Spinal cord (tissue), 10 donors: Measurements from ENCODE around the gene WDR89. TPM values are rescaled to one million over a fixed set of nuclear protein-coding genes. Genes with fewer than 3 reads are reported as not detected.
A peak's percentile ranks its signal among the peaks of the same experiment; 100 is the strongest.

Source experiments
- DNase-seq, 6 donors: peaks; one replicate each; pipeline versions ENCODE4 v3.0.0 to v3.0.0-alpha.2; 2013 to 2015; ENCODE audit warnings: low spot score in 6 of 6, low read depth in 4 of 6
- H3K27ac ChIP-seq: one replicate; pipeline ENCODE4 v1.5.1; 2013; ENCODE audit warnings: low read depth, low read length, control low read depth
- H3K27me3 ChIP-seq: one replicate; pipeline ENCODE4 v1.6.1; 2013; ENCODE audit warnings: low read length; ENCODE audit not compliant: control insufficient read depth, insufficient read depth
- H3K36me3 ChIP-seq: one replicate; pipeline ENCODE4 v1.6.1; 2013; ENCODE audit warnings: low read length; ENCODE audit not compliant: control insufficient read depth, insufficient read depth
- H3K4me1 ChIP-seq: one replicate; pipeline ENCODE4 v1.6.1; 2013; ENCODE audit warnings: low read length; ENCODE audit not compliant: control insufficient read depth, insufficient read depth
- H3K4me3 ChIP-seq: one replicate; pipeline ENCODE4 v1.5.1; 2013; ENCODE audit warnings: low read depth, low read length, control low read depth
- H3K9me3 ChIP-seq: one replicate; pipeline ENCODE4 v1.6.1; 2013; ENCODE audit warnings: low read length; ENCODE audit not compliant: control insufficient read depth, insufficient read depth
- WGBS: methylation state at CpG from one replicate; pipeline ENCODE4 v1.1.5; 2013; ENCODE audit warnings: missing lambda C conversion rate; ENCODE audit not compliant: insufficient coverage; 5-methylcytosine and 5-hydroxymethylcytosine counted together
- polyA plus RNA-seq, 2 donors: library from polyadenylated mRNA; unstranded; fragments of 120-200 nt; gene quantifications; one replicate each; pipeline ENCODE4 v1.2.1, GENCODE V29; 2013; ENCODE audit not compliant: insufficient read length in 2 of 2
- total RNA-seq, 2 donors: library from RNA; depleted of rRNA in 1 of 2; stranded (reverse); fragments of 120-200 nt in 1 of 2; fragments of >200 nt in 1 of 2; gene quantifications; one replicate each; pipeline versions ENCODE4 v1.2.3 to v1.2.4, GENCODE V29; 2013 to 2014
- donor health status: healthy.

WDR89 gene
- total and polyA plus RNA-seq, 4 donors, result 11.8 to 22.6 (median 17.1) TPM

GRCh38 chr14:63659726-63660125, 18.1 kb upstream of the WDR89 start:
- Histone ChIP-seq H3K36me3 (peaks cover 9% of the 10 kb centered on the region), H3K4me3 (no peak overlapping the region), H3K4me1 (peaks cover 3% of the 10 kb centered on the region), H3K27me3 (no peaks in the 10 kb centered on the region), H3K9me3 (no peaks in the 10 kb centered on the region), H3K27ac (no peak overlapping the region)
- peak in 2 of 6 donors; percentile 15 to 58 for DNase-seq
- 50% methylated on average over 1 of the region's 4 CpGs for WGBS

GRCh38 chr14:63656194-63656593, 14.5 kb upstream of the WDR89 start:
- no peaks in the 10 kb centered on the region for H3K36me3 ChIP-seq
- peak in 1 of 6 donors; percentile 72 for DNase-seq
- no peak overlapping the region for H3K4me3 ChIP-seq

GRCh38 chr14:63654936-63655335, 13.3 kb upstream of the WDR89 start:
- Histone ChIP-seq H3K27ac (no peak overlapping the region), H3K27me3 (no peaks in the 10 kb centered on the region), H3K9me3 (no peaks in the 10 kb centered on the region), H3K4me3 (no peak overlapping the region), H3K36me3 (no peaks in the 10 kb centered on the region), H3K4me1 (peaks cover 3% of the 10 kb centered on the region)
- no CpG with 5 or more reads among the region's 2 CpGs for WGBS
- no peak for DNase-seq

More at GRCh38 chr14:63656194-63656593, 14.5 kb upstream of the WDR89 start:
- H3K27ac ChIP-seq, result no peak overlapping the region
- no peaks in the 10 kb centered on the region for H3K9me3 ChIP-seq
- peaks cover 3% of the 10 kb centered on the region for H3K4me1 ChIP-seq
- H3K27me3 ChIP-seq, result no peaks in the 10 kb centered on the region
- WGBS, result no CpG with 5 or more reads among the region's 4 CpGs

- no peaks in the 10 kb centered on the region for H3K9me3 ChIP-seq
- H3K36me3 ChIP-seq, result no peaks in the 10 kb centered on the region
- no peak overlapping the region for H3K27ac ChIP-seq
- peaks cover 2% of the 10 kb centered on the region for H3K4me1 ChIP-seq
- H3K4me3 ChIP-seq, result no peak overlapping the region
- no peak for DNase-seq
- WGBS, result no CpG with 5 or more reads among the region's 2 CpGs
- no peaks in the 10 kb centered on the region for H3K27me3 ChIP-seq
Observed at GRCh38 chr14:63654346-63654745, 12.7 kb upstream of the WDR89 start.

GRCh38 chr14:63652406-63652805, 10.7 kb upstream of the WDR89 start:
- H3K9me3 ChIP-seq, result no peaks in the 10 kb centered on the region
- DNase-seq, result no peak
- no CpG with 5 or more reads among the region's 3 CpGs for WGBS
- H3K4me1 ChIP-seq, result no peaks in the 10 kb centered on the region
- H3K36me3 ChIP-seq, result no peaks in the 10 kb centered on the region
- H3K27ac ChIP-seq, result no peak overlapping the region
- no peaks in the 10 kb centered on the region for H3K27me3 ChIP-seq
- no peak overlapping the region for H3K4me3 ChIP-seq

GRCh38 chr14:63650256-63650952, 8.7 kb upstream of the WDR89 start:
- DNase-seq, result no peak
- no peaks in the 10 kb centered on the region for H3K4me1 ChIP-seq
- H3K27ac ChIP-seq, result no peak overlapping the region
- no peak overlapping the region for H3K4me3 ChIP-seq
- H3K27me3 ChIP-seq, result no peaks in the 10 kb centered on the region
- WGBS, result 100% methylated on average over 1 of the region's 3 CpGs
- H3K36me3 ChIP-seq, result no peaks in the 10 kb centered on the region
- H3K9me3 ChIP-seq, result no peaks in the 10 kb centered on the region

- no peaks in the 10 kb centered on the region for H3K36me3 ChIP-seq
- no peak overlapping the region for H3K4me3 ChIP-seq
- H3K27ac ChIP-seq, result no peak overlapping the region
- 95% methylated on average over 4 of the region's 6 CpGs for WGBS
- H3K4me1 ChIP-seq, result no peaks in the 10 kb centered on the region
- H3K9me3 ChIP-seq, result no peaks in the 10 kb centered on the region
- DNase-seq, result no peak
- no peaks in the 10 kb centered on the region for H3K27me3 ChIP-seq
Observed at GRCh38 chr14:63647696-63648410, 6.2 kb upstream of the WDR89 start.

GRCh38 chr14:63644741-63645140, 3.1 kb upstream of the WDR89 start:
- WGBS, result no CpG with 5 or more reads among the region's 2 CpGs
- Histone ChIP-seq H3K4me3 (no peak overlapping the region), H3K9me3 (no peaks in the 10 kb centered on the region), H3K36me3 (no peaks in the 10 kb centered on the region), H3K4me1 (peaks cover 7% of the 10 kb centered on the region), H3K27me3 (no peaks in the 10 kb centered on the region), H3K27ac (no peak overlapping the region)
- DNase-seq, result no peak

- WGBS, result no CpG with 5 or more reads among the region's 8 CpGs
- Histone ChIP-seq H3K9me3 (no peaks in the 10 kb centered on the region), H3K27ac (peak overlapping the region; percentile 99), H3K27me3 (no peaks in the 10 kb centered on the region), H3K36me3 (no peaks in the 10 kb centered on the region), H3K4me1 (peaks cover 7% of the 10 kb centered on the region), H3K4me3 (peak overlapping the region; percentile 89)
- DNase-seq, result no peak
Observed at GRCh38 chr14:63642656-63643382, 1.1 kb upstream of the WDR89 start.
